ENCODE results near the gene FBXO44. TPM values are rescaled to one million over a fixed set of nuclear protein-coding genes. Genes with fewer than 3 reads are reported as not detected.

Gene FBXO44
- total RNA-seq, 3 donors from 2014 or later, result 14.1 to 32.1 (median 31.3) TPM

- intact Hi-C loops (cut with DNase I; ENCODE audit: low total_unique reads), result no loop called here
- Histone ChIP-seq H3K4me1 (no peaks in the 10 kb centered on the region), H3K27ac (no peak overlapping the region), H3K27me3 (peaks cover 0 to 10% of the 10 kb centered on the region in 2 donors), H3K9me3 (no peaks in the 10 kb centered on the region), H3K4me3 (no peak overlapping the region), H3K36me3 (no peaks in the 10 kb centered on the region)
- TF ChIP-seq POLR2AphosphoS5 (IDR thresholded peaks at IDR 0.05), result no peak
- no peak for TF ChIP-seq CTCF (IDR thresholded peaks at IDR 0.05)
- no peak for TF ChIP-seq POLR2A (IDR thresholded peaks at IDR 0.05)
- DNase-seq (ENCODE audit: low spot score in 2 of 2), result no peak
These were observed 49.5 kb downstream of the FBXO44 start for GRCh38 chr1:11704194-11704529.

GRCh38 chr1:11704691-11705475, 50.2 kb downstream of the FBXO44 start:
- Histone ChIP-seq H3K4me1 (no peaks in the 10 kb centered on the region), H3K36me3 (no peaks in the 10 kb centered on the region), H3K4me3 (no peak overlapping the region), H3K9me3 (no peaks in the 10 kb centered on the region), H3K27me3 (peaks cover 0 to 10% of the 10 kb centered on the region in 2 donors), H3K27ac (no peak overlapping the region)
- DNase-seq (ENCODE audit: low spot score in 2 of 2), result no peak
- intact Hi-C loops (cut with DNase I; ENCODE audit: low total_unique reads), result no loop called here
- TF ChIP-seq POLR2A (IDR thresholded peaks at IDR 0.05) (no peak), CTCF (IDR thresholded peaks at IDR 0.05) (no peak), POLR2AphosphoS5 (IDR thresholded peaks at IDR 0.05) (no peak)

- intact Hi-C loops (cut with DNase I; ENCODE audit: low total_unique reads), result no loop called here
These were observed 50.9 kb downstream of the FBXO44 start for GRCh38 chr1:11705596-11705995.

GRCh38 chr1:11706292-11706691, 51.6 kb downstream of the FBXO44 start:
- no peak overlapping the region for H3K27ac ChIP-seq
- TF ChIP-seq POLR2AphosphoS5 (IDR thresholded peaks at IDR 0.05) (no peak), POLR2A (IDR thresholded peaks at IDR 0.05) (no peak), CTCF (IDR thresholded peaks at IDR 0.05) (no peak)
- intact Hi-C loops (cut with DNase I; ENCODE audit: low total_unique reads), result no loop called here
- no peaks in the 10 kb centered on the region for H3K36me3 ChIP-seq
- DNase-seq (ENCODE audit: low spot score in 2 of 2), result no peak
- no peaks in the 10 kb centered on the region for H3K9me3 ChIP-seq
- H3K4me3 ChIP-seq, result no peak overlapping the region
- H3K27me3 ChIP-seq, result peaks cover 0 to 4% of the 10 kb centered on the region in 2 donors
- no peaks in the 10 kb centered on the region for H3K4me1 ChIP-seq

More at GRCh38 chr1:11705596-11705995, 50.9 kb downstream of the FBXO44 start:
- no peaks in the 10 kb centered on the region for H3K9me3 ChIP-seq
- H3K27ac ChIP-seq, result no peak overlapping the region
- peaks cover 0 to 7% of the 10 kb centered on the region in 2 donors for H3K27me3 ChIP-seq
- H3K4me3 ChIP-seq, result no peak overlapping the region
- TF ChIP-seq CTCF (IDR thresholded peaks at IDR 0.05) (no peak), POLR2A (IDR thresholded peaks at IDR 0.05) (no peak), POLR2AphosphoS5 (IDR thresholded peaks at IDR 0.05) (no peak)
- H3K4me1 ChIP-seq, result no peaks in the 10 kb centered on the region
- H3K36me3 ChIP-seq, result no peaks in the 10 kb centered on the region
- no peak for DNase-seq (ENCODE audit: low spot score in 2 of 2)

GRCh38 chr1:11707621-11708276, 53.1 kb downstream of the FBXO44 start:
- peak overlapping the region in 1 of 3 donors; percentile 24 for H3K4me3 ChIP-seq
- TF ChIP-seq CTCF (IDR thresholded peaks at IDR 0.05), result no peak
- H3K9me3 ChIP-seq, result no peaks in the 10 kb centered on the region
- no peaks in the 10 kb centered on the region for H3K36me3 ChIP-seq
- DNase-seq (ENCODE audit: low spot score in 2 of 2), result peak; percentile 75 to 83
- no peak overlapping the region for H3K27ac ChIP-seq
- intact Hi-C loops (cut with DNase I; ENCODE audit: low total_unique reads), result no loop called here
- peaks cover 0 to 4% of the 10 kb centered on the region in 2 donors for H3K27me3 ChIP-seq
- no peaks in the 10 kb centered on the region for H3K4me1 ChIP-seq

Data from breast epithelium (tissue), 4 donors.